HG02884 (cell line): ENCODE data around the gene CDKL5.

Source experiments
- ATAC-seq: cut with Tn5 transposase; IDR thresholded peaks from one replicate; pipeline ENCODE4 v1.9.1; 2021; ENCODE audit warnings: mild to moderate bottlenecking, moderate library complexity; ENCODE audit not compliant: unreplicated experiment

The CDKL5 gene

GRCh38 chrX:18682979-18683387 is 257.6 kb downstream of the CDKL5 start:
- ATAC-seq: no peak

- ATAC-seq: no peak
Measured at GRCh38 chrX:18687856-18688495, 262.6 kb downstream of the CDKL5 start.

GRCh38 chrX:18691431-18691830 is 266.0 kb downstream of the CDKL5 start:
- no peak for ATAC-seq

GRCh38 chrX:18692541-18692940 is 267.1 kb downstream of the CDKL5 start:
- no peak for ATAC-seq

GRCh38 chrX:18696653-18697052 is 271.2 kb downstream of the CDKL5 start:
- no peak for ATAC-seq

- no peak for ATAC-seq
Measured at GRCh38 chrX:18698737-18699650, 273.6 kb downstream of the CDKL5 start.

- ATAC-seq: no peak
Measured at GRCh38 chrX:18701621-18702361, 276.4 kb downstream of the CDKL5 start.

GRCh38 chrX:18702362-18703195 is 277.2 kb downstream of the CDKL5 start:
- no peak for ATAC-seq
